SK-N-SH (cell line): ENCODE data around the gene ANKH. TPM values are rescaled to one million over a fixed set of nuclear protein-coding genes. Genes with fewer than 3 reads are reported as not detected.

ENCODE experiments used
- CTCF ChIA-PET: fragments of 300-600, 350-600 bp; formaldehyde crosslinking; extraction: SDS; loops from one replicate; lab custom pipeline; 2021; lab: Yijun Ruan, JAX
- POLR2A ChIA-PET: fragments of 350-600 bp; sonication (Branson Sonifier 250); formaldehyde crosslinking; extraction: SDS; loops from one replicate; lab custom pipeline; 2020; ENCODE audit warnings: antibody characterized with exemption, inconsistent platforms; lab: Yijun Ruan, JAX
- DNase-seq: peaks from one replicate; pipeline ENCODE4 v3.0.0; 2012
- H2AFZ ChIP-seq: fragments of 200-600 bp; sonication (generic); 2 replicates; pipeline ENCODE4 v1.8.1; 2016; ENCODE audit warnings: antibody characterized with exemption, mild to moderate bottlenecking, low read depth
- H3F3A ChIP-seq: fragments of 200-600 bp; sonication (generic); replicated peaks from 2 replicates; pipeline ENCODE3; 2016; ENCODE audit warnings: antibody characterized with exemption, mild to moderate bottlenecking; ENCODE audit not compliant: insufficient read depth
- H3K27ac ChIP-seq, 2 experiments: fragments of 200-500 bp in 1 of 2; fragments of 200-600 bp in 1 of 2; sonication (Bioruptor generic) in 1 of 2; sonication (generic), shearing (Covaris generic) in 1 of 2; 2 replicates each; pipeline versions ENCODE4 v1.5.1 to v1.6.1; 2014 to 2016; ENCODE audit warnings: low read depth in 2 of 2, inconsistent platforms in 1 of 2, low read length in 1 of 2, mild to moderate bottlenecking in 1 of 2, mixed read lengths in 1 of 2
- H3K27me3 ChIP-seq: fragments of 200-600 bp; sonication (generic), shearing (Covaris generic); 2 replicates; pipeline ENCODE4 v1.6.1; 2016; ENCODE audit warnings: mixed run types; ENCODE audit not compliant: insufficient read depth
- H3K36me3 ChIP-seq, 2 experiments: fragments of 200-500 bp in 1 of 2; fragments of 200-600 bp in 1 of 2; sonication (Bioruptor generic) in 1 of 2; sonication (generic) in 1 of 2; replicated peaks in 1 of 2; 2 replicates each; pipeline versions ENCODE3 to v1.5.1; 2014 to 2016; ENCODE audit warnings: low read length in 1 of 2, mild to moderate bottlenecking in 1 of 2; ENCODE audit not compliant: insufficient read depth in 2 of 2, control insufficient read depth in 1 of 2
- H3K4me1 ChIP-seq, 2 experiments: fragments of 200-500 bp in 1 of 2; fragments of 200-600 bp in 1 of 2; sonication (Bioruptor generic) in 1 of 2; sonication (generic), shearing (Covaris generic) in 1 of 2; 2 replicates each; pipeline versions ENCODE4 v1.5.1 to v1.6.1; 2014 to 2016; ENCODE audit warnings: low read depth in 1 of 2, low read length in 1 of 2, mixed run types in 1 of 2; ENCODE audit not compliant: insufficient read depth in 2 of 2, control insufficient read depth in 1 of 2
- H3K4me2 ChIP-seq: fragments of 200-600 bp; sonication (generic), shearing (Covaris generic); 2 replicates; pipeline ENCODE4 v1.6.1; 2017; ENCODE audit warnings: mixed run types
- H3K4me3 ChIP-seq, 2 experiments: fragments of 200-500 bp in 1 of 2; fragments of 200-600 bp in 1 of 2; sonication (Bioruptor generic) in 1 of 2; sonication (generic), shearing (Covaris generic) in 1 of 2; 2 replicates each; pipeline versions ENCODE4 v1.5.1 to v1.8.1; 2014 to 2016; ENCODE audit warnings: low read depth in 2 of 2, inconsistent platforms in 1 of 2, low read length in 1 of 2, mild to moderate bottlenecking in 1 of 2, mixed read lengths in 1 of 2, moderate library complexity in 1 of 2
- H3K79me2 ChIP-seq: fragments of 200-600 bp; sonication (generic); 2 replicates; pipeline ENCODE4 v1.8.1; 2017; ENCODE audit warnings: mild to moderate bottlenecking; ENCODE audit not compliant: insufficient read depth
- H3K9ac ChIP-seq: fragments of 200-600 bp; sonication (generic); 2 replicates; pipeline ENCODE4 v1.6.1; 2017; ENCODE audit warnings: mixed run types
- H3K9me2 ChIP-seq: fragments of 200-600 bp; sonication (generic); 2 replicates; pipeline ENCODE4 v1.6.1; 2017; ENCODE audit warnings: mixed run types
- H3K9me3 ChIP-seq: fragments of 200-600 bp; sonication (generic); 2 replicates; pipeline ENCODE4 v1.6.1; 2017; ENCODE audit warnings: mixed run types, mild to moderate bottlenecking, moderate library complexity
- H4K20me1 ChIP-seq: fragments of 200-600 bp; sonication (generic); 2 replicates; pipeline ENCODE4 v1.6.1; 2017; ENCODE audit warnings: mild to moderate bottlenecking, mixed run types; ENCODE audit not compliant: insufficient read depth
- ELF1 ChIP-seq: IDR thresholded peaks from 2 replicates; pipeline ENCODE4 v1.4.0; 2012
- EP300 ChIP-seq, 2 experiments: IDR thresholded peaks; 2 replicates each; pipeline versions ENCODE4 v1.4.0 to v1.6.1; 2012; ENCODE audit warnings: borderline replicate concordance in 1 of 2, low read depth in 1 of 2, low read length in 1 of 2
- EZH2phosphoT487 ChIP-seq: fragments of 200-600 bp; sonication (generic); IDR thresholded peaks from 2 replicates; pipeline ENCODE4 v1.6.1; 2017; ENCODE audit warnings: low read depth, mixed run types, mild to moderate bottlenecking, antibody characterized with exemption, moderate library complexity, borderline replicate concordance
- FOSL2 ChIP-seq: IDR thresholded peaks from 2 replicates; pipeline ENCODE4 v1.4.0; 2012; ENCODE audit warnings: low read depth, mild to moderate bottlenecking, moderate library complexity, borderline replicate concordance
- GABPA ChIP-seq: IDR thresholded peaks from 2 replicates; pipeline ENCODE4 v1.4.0; 2012; ENCODE audit warnings: low read depth, mild to moderate bottlenecking
- GATA2 ChIP-seq: sonication (generic); formaldehyde crosslinking; IDR thresholded peaks from 2 replicates; pipeline ENCODE4 v1.5.0; 2020; ENCODE audit warnings: mild to moderate bottlenecking, missing genetic modification reagents
- JUND ChIP-seq: IDR thresholded peaks from 2 replicates; pipeline ENCODE4 v1.4.0; 2012
- MXI1 ChIP-seq: IDR thresholded peaks from 2 replicates; pipeline ENCODE4 v1.6.1; 2012; ENCODE audit warnings: mild to moderate bottlenecking, low read depth, low read length, improper control_type of control experiment
- POLR2AphosphoS5 ChIP-seq: IDR thresholded peaks from 2 replicates; pipeline ENCODE4 v1.6.1; 2012; ENCODE audit warnings: low read depth, low read length
- RCOR1 ChIP-seq: fragments of 150-350 bp; IDR thresholded peaks from 2 replicates; pipeline ENCODE4 v1.6.1; 2017; ENCODE audit warnings: antibody characterized with exemption, low read length
- RFX5 ChIP-seq: IDR thresholded peaks from 2 replicates; pipeline ENCODE4 v1.6.1; 2012; ENCODE audit warnings: mild to moderate bottlenecking, improper control_type of control experiment, low read length
- RXRA ChIP-seq: IDR thresholded peaks from 2 replicates; pipeline ENCODE4 v1.4.0; 2012; ENCODE audit warnings: low read depth, mild to moderate bottlenecking, borderline replicate concordance
- SMC3 ChIP-seq: IDR thresholded peaks from 2 replicates; pipeline ENCODE4 v1.6.1; 2012; ENCODE audit warnings: low read depth, low read length, improper control_type of control experiment
- TCF12 ChIP-seq: IDR thresholded peaks from 2 replicates; pipeline ENCODE4 v1.4.0; 2012
- YY1 ChIP-seq: IDR thresholded peaks from 2 replicates; pipeline ENCODE4 v1.4.0; 2012; ENCODE audit warnings: low read depth, mild to moderate bottlenecking
- WGBS: methylation state at CpG from one replicate; pipeline ENCODE4 v1.1.6; 2017; ENCODE audit warnings: low lambda C conversion rate; 5-methylcytosine and 5-hydroxymethylcytosine counted together
- polyA plus RNA-seq, 3 experiments: library from polyadenylated mRNA; depleted of rRNA; stranded (reverse); fragments of >200 nt; gene quantifications; 2 replicates each; pipeline ENCODE4 v1.2.3, GENCODE V29; 2012
- TF ChIP-seq, protein P1 (sequence below): IDR thresholded peaks from 2 replicates; pipeline ENCODE4 v1.4.0; 2012; ENCODE audit warnings: low read depth, borderline replicate concordance
- TF ChIP-seq, protein P2 (sequence below): IDR thresholded peaks from 2 replicates; pipeline ENCODE4 v1.4.0; 2012; ENCODE audit warnings: low read depth, borderline replicate concordance
- TF ChIP-seq, protein P3 (sequence below): fragments of 150-350 bp; IDR thresholded peaks from 2 replicates; pipeline ENCODE4 v1.6.1; 2016; ENCODE audit warnings: mild to moderate bottlenecking, low read depth, low read length

The ANKH gene
- polyA plus RNA-seq, 1 of the 3 experiments (the other 2 are of a cell fraction) = 22.0 TPM

DNA sequence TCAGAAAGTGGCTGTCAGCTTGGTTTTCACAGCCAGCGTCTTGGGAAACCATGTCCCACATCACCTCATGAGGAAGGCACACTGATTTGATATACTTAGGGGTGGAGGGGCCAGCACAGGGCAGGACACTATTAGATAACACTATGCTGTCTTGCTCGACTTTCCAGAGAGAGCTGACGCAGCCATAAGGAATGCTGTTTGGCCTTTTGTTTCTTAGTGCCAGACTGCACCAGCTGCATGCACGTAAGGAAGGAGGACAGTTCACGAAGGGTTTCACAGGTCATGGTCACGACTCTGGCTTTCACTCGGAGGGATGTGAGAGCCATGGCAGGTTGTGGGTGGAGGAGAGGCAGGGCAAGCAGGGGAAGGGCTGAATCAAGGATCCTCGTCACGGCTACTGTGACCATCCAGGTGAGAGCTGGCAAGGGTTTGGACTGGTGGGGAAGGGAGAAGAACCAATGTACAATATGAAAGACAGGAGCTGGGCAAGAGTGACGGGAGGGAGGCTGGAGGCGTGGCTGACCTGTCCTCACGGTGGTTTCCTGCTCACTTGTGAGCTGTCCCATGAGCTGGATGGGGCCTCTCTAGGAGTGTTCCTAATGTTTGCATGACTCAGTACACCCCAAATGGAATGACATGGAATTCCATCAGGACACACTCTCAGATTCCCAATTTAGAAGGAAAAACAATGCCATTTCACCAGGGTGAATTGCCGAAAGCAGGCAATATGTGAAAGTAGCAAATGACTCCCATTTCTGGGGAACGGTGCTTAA, 145.3 kb downstream of the ANKH start:
- no peak for TF ChIP-seq EZH2phosphoT487
- TF ChIP-seq, protein P1, sequence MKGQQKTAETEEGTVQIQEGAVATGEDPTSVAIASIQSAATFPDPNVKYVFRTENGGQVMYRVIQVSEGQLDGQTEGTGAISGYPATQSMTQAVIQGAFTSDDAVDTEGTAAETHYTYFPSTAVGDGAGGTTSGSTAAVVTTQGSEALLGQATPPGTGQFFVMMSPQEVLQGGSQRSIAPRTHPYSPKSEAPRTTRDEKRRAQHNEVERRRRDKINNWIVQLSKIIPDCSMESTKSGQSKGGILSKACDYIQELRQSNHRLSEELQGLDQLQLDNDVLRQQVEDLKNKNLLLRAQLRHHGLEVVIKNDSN = no peak
- TF ChIP-seq FOSL2 = no peak
- no peak for TF ChIP-seq RCOR1
- TF ChIP-seq, protein P2, sequence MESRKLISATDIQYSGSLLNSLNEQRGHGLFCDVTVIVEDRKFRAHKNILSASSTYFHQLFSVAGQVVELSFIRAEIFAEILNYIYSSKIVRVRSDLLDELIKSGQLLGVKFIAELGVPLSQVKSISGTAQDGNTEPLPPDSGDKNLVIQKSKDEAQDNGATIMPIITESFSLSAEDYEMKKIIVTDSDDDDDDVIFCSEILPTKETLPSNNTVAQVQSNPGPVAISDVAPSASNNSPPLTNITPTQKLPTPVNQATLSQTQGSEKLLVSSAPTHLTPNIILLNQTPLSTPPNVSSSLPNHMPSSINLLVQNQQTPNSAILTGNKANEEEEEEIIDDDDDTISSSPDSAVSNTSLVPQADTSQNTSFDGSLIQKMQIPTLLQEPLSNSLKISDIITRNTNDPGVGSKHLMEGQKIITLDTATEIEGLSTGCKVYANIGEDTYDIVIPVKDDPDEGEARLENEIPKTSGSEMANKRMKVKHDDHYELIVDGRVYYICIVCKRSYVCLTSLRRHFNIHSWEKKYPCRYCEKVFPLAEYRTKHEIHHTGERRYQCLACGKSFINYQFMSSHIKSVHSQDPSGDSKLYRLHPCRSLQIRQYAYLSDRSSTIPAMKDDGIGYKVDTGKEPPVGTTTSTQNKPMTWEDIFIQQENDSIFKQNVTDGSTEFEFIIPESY = no peak
- H3K36me3 ChIP-seq = peaks cover 0 to 8% of the 10 kb centered on the region in 2 experiments
- no peak overlapping the region for H3K4me3 ChIP-seq
- no peaks in the 10 kb centered on the region for H3K9me2 ChIP-seq
- no peak overlapping the region for H3K9ac ChIP-seq
- 87% methylated on average over 14 of the region's 14 CpGs for WGBS
- ChIA-PET POLR2A (no interaction called here), CTCF (interaction anchor here (0.6 to 7.0 kb wide), 25 partner anchors 9 to 362 kb away, joined by 3 to 203 read pairs (median 9); no protein-coding TSS in a partner anchor)
- H3K79me2 ChIP-seq = no peaks in the 10 kb centered on the region
- no peak overlapping the region for H2AFZ ChIP-seq
- H4K20me1 ChIP-seq = no peaks in the 10 kb centered on the region
- H3K27ac ChIP-seq = 0 out of 4 replicates have a peak overlapping the region, but pooled peaks of 1 of the 2 experiments have one; percentile 28
- peaks cover under 1% of the 10 kb centered on the region for H3F3A ChIP-seq
- no peak for DNase-seq
- H3K4me1 ChIP-seq = 0 out of 4 replicates have a peak, but pooled peaks cover 0 to 7% of the 10 kb centered on the region in 2 experiments
- no peaks in the 10 kb centered on the region for H3K9me3 ChIP-seq
- no peaks in the 10 kb centered on the region for H3K27me3 ChIP-seq
- no peak overlapping the region for H3K4me2 ChIP-seq

DNA sequence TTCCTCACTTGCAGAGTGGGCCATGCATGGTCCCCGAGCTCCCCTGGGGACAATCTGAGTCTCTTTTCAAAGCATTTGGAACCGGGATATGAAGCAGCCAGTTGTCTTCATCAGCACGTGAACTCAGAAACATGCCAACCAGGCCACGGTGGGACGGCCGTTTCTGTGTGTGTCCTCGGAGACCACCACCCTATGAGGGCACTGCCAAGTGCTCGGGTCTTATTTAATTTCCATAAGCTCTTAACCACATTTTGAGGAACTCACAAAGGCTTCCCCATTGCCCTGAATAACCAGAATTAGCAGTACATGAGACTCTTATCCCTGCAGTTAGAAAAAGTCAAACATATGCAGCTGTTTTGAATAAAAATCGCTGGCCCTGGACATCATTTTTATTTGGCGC, 146.9 kb downstream of the ANKH start:
- CTCF ChIA-PET = interaction anchor here (0.6 to 7.0 kb wide), 7 partner anchors 30 to 290 kb away, joined by 3 to 203 read pairs (median 3); no protein-coding TSS in a partner anchor
- Histone ChIP-seq H3F3A (peaks cover 9% of the 10 kb centered on the region), H3K36me3 (peaks cover 0 to 8% of the 10 kb centered on the region in 2 experiments)

More for the DNA sequence above, 146.9 kb downstream of the ANKH start:
- 86% methylated on average over 10 of the region's 10 CpGs for WGBS
- Histone ChIP-seq H3K9me3 (no peaks in the 10 kb centered on the region), H3K4me2 (no peak overlapping the region), H3K9ac (no peak overlapping the region), H3K4me1 (0 out of 4 replicates have a peak, but pooled peaks cover 0 to 12% of the 10 kb centered on the region in 2 experiments), H3K27ac (no peak overlapping the region), H3K79me2 (no peaks in the 10 kb centered on the region), H3K9me2 (no peaks in the 10 kb centered on the region), H4K20me1 (no peaks in the 10 kb centered on the region), H2AFZ (no peak overlapping the region), H3K4me3 (no peak overlapping the region), H3K27me3 (no peaks in the 10 kb centered on the region)
- POLR2A ChIA-PET = no interaction called here
- DNase-seq = no peak
- TF ChIP-seq, protein P1 = no peak
- TF ChIP-seq JUND = no peak
- no peak for TF ChIP-seq ELF1
- TF ChIP-seq, protein P2 = no peak
- TF ChIP-seq EZH2phosphoT487 = no peak
- TF ChIP-seq YY1 = no peak
- no peak for TF ChIP-seq RXRA
- TF ChIP-seq, protein P3, sequence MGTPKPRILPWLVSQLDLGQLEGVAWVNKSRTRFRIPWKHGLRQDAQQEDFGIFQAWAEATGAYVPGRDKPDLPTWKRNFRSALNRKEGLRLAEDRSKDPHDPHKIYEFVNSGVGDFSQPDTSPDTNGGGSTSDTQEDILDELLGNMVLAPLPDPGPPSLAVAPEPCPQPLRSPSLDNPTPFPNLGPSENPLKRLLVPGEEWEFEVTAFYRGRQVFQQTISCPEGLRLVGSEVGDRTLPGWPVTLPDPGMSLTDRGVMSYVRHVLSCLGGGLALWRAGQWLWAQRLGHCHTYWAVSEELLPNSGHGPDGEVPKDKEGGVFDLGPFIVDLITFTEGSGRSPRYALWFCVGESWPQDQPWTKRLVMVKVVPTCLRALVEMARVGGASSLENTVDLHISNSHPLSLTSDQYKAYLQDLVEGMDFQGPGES = no peak
- no peak for TF ChIP-seq RFX5
- TF ChIP-seq GABPA = no peak
- no peak for TF ChIP-seq GATA2 (CRISPR knock-in tag)
- TF ChIP-seq TCF12 = no peak
- TF ChIP-seq SMC3 = no peak
- no peak for TF ChIP-seq EP300 (IDR thresholded peaks at IDR 0.05; ENCODE audit: borderline replicate concordance in 1 of 2, low read depth in 1 of 2, low read length in 1 of 2)
- no peak for TF ChIP-seq MXI1
- no peak for TF ChIP-seq POLR2AphosphoS5
